Measurements from ENCODE around the gene SEC14L6.
"Not testable (repeated sequence)": the region's sequence is repeated elsewhere in the genome, so short reads cannot be mapped to it uniquely, and the experiment has no call there.

GRCh38 chr22:30551813-30552212, 5.3 kb upstream of the SEC14L6 start:
- TF ChIP-seq, protein P1, sequence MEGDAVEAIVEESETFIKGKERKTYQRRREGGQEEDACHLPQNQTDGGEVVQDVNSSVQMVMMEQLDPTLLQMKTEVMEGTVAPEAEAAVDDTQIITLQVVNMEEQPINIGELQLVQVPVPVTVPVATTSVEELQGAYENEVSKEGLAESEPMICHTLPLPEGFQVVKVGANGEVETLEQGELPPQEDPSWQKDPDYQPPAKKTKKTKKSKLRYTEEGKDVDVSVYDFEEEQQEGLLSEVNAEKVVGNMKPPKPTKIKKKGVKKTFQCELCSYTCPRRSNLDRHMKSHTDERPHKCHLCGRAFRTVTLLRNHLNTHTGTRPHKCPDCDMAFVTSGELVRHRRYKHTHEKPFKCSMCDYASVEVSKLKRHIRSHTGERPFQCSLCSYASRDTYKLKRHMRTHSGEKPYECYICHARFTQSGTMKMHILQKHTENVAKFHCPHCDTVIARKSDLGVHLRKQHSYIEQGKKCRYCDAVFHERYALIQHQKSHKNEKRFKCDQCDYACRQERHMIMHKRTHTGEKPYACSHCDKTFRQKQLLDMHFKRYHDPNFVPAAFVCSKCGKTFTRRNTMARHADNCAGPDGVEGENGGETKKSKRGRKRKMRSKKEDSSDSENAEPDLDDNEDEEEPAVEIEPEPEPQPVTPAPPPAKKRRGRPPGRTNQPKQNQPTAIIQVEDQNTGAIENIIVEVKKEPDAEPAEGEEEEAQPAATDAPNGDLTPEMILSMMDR (IDR thresholded peaks at IDR 0.05), result not testable (repeated sequence)
- not testable (repeated sequence) for TF ChIP-seq POLR2A, EP300, POLR2AphosphoS5 (IDR thresholded peaks at IDR 0.05)

Measured in suprapubic skin (tissue), 4 donors.